Heart left ventricle (tissue), 13 donors: ENCODE data around the gene CCDC191.

Experiments
- CTCF ChIP-seq, 12 donors: fragments of 200-600 bp; sonication (generic) in 4 of 12; IDR thresholded peaks; one replicate each; pipeline versions ENCODE4 v1.5.0 to v1.8.0; 2018 to 2022; ENCODE audit warnings: antibody characterized with exemption in 12 of 12, mild to moderate bottlenecking in 5 of 12
- POLR2A ChIP-seq, 2 donors: fragments of 450-650 bp; IDR thresholded peaks; one replicate each; pipeline ENCODE4 v1.6.1; 2017; ENCODE audit warnings: antibody characterized with exemption in 2 of 2, mild to moderate bottlenecking in 2 of 2, moderate library complexity in 2 of 2
- donor health status: ischemic (EF 13 %, LVEDD 7.1; RV severe dilation, severe dysfunction).
- donor health status: DM: no; HTN: yes; CAD: no.
- donor health status: DM: no; HTN: no; CAD: no.
- donor health status: ischemic (EF 25% LVEDD 6.9; RV normal size, moderate dysfunction).
- donor health status: ischemic (EF 25% LVEDD 5.7; RV mildly dilated, moderate dysfunction).
- donor health status: ischemic (EF 35%, LVEDD 5.7; RV mildly dilated, moderate dysfunction).
- donor health status: nonischemic (EF 11% LVEDD 7.7; RV severe dilation, severe dysfunction).
- donor health status: DM: yes; HTN: yes; CAD: no.
- donor health status: PGD.
- donor health status: ischemic (EF 29% LVEDD 5.4; RV normal size, mild dysfunction).
- donor health status: nonischemic (EF 23%, LVEDD 6.1; RV moderate dilation, normal function).

GRCh38 chr3:114005481-114005880, 50.8 kb downstream of the CCDC191 start:
- TF ChIP-seq CTCF (IDR thresholded peaks at IDR 0.05): no peak
- no peak for TF ChIP-seq POLR2A (IDR thresholded peaks at IDR 0.05)
